Left hindlimb (tissue), 1 donor: ENCODE data around the gene STAU1.
"Not testable (repeated sequence)": the region's sequence is repeated elsewhere in the genome, so short reads cannot be mapped to it uniquely, and the experiment has no call there.

ENCODE experiments used
- DNase-seq: peaks from one replicate; pipeline ENCODE4 v3.0.0-alpha.2; 2018

The STAU1 gene

GRCh38 chr20:49161428-49162152 is 26.5 kb downstream of the STAU1 start:
- no peak for DNase-seq

- no peak for DNase-seq
These were observed 27.8 kb downstream of the STAU1 start for GRCh38 chr20:49160057-49160929.

GRCh38 chr20:49157146-49157545 is 31.0 kb downstream of the STAU1 start:
- DNase-seq = no peak

GRCh38 chr20:49156481-49156880 is 31.7 kb downstream of the STAU1 start:
- no peak for DNase-seq

- no peak for DNase-seq
These were observed 36.7 kb downstream of the STAU1 start for GRCh38 chr20:49151436-49151835.

- DNase-seq = no peak
These were observed 38.7 kb downstream of the STAU1 start for GRCh38 chr20:49149281-49150045.

GRCh38 chr20:49148601-49149000 is 39.5 kb downstream of the STAU1 start:
- no peak for DNase-seq

- DNase-seq = no peak
These were observed 40.8 kb downstream of the STAU1 start for GRCh38 chr20:49147296-49147695.

- DNase-seq = no peak
These were observed 41.5 kb downstream of the STAU1 start for GRCh38 chr20:49146442-49147225.

GRCh38 chr20:49140834-49141233 is 47.3 kb downstream of the STAU1 start:
- no peak for DNase-seq

- DNase-seq = no peak
These were observed 47.7 kb downstream of the STAU1 start for GRCh38 chr20:49140411-49140810.

- DNase-seq = no peak
These were observed 49.7 kb downstream of the STAU1 start for GRCh38 chr20:49138431-49138830.

GRCh38 chr20:49136817-49137571 is 51.1 kb downstream of the STAU1 start:
- DNase-seq = no peak

GRCh38 chr20:49134797-49135196 is 53.3 kb downstream of the STAU1 start:
- not testable (repeated sequence) for DNase-seq

GRCh38 chr20:49133571-49133970 is 54.6 kb downstream of the STAU1 start:
- DNase-seq = no peak

- no peak for DNase-seq
These were observed 55.1 kb downstream of the STAU1 start for GRCh38 chr20:49132995-49133478.

GRCh38 chr20:49123982-49124381 is 64.2 kb downstream of the STAU1 start:
- no peak for DNase-seq

- DNase-seq = no peak
These were observed 65.2 kb downstream of the STAU1 start for GRCh38 chr20:49122920-49123319.

- no peak for DNase-seq
These were observed 68.1 kb downstream of the STAU1 start for GRCh38 chr20:49119988-49120387.

- no peak for DNase-seq
These were observed 69.8 kb downstream of the STAU1 start for GRCh38 chr20:49118307-49118706.

- DNase-seq = no peak
These were observed 72.6 kb downstream of the STAU1 start for GRCh38 chr20:49115564-49115963.
